Sigmoid colon (tissue), 4 donors: ENCODE results near the gene LNPK.

Source experiments
- POLR2A ChIP-seq, 2 donors: fragments of 450-650 bp; IDR thresholded peaks; one replicate each; pipeline ENCODE4 v1.6.1; 2016; ENCODE audit warnings: antibody characterized with exemption in 2 of 2, mild to moderate bottlenecking in 2 of 2, moderate library complexity in 2 of 2
- POLR2AphosphoS5 ChIP-seq, 4 donors: sonication (generic); formaldehyde crosslinking; IDR thresholded peaks; one replicate each; pipeline ENCODE4 v1.6.1; 2017; ENCODE audit warnings: antibody characterized with exemption in 4 of 4
- TF ChIP-seq, protein P1 (sequence below), 4 experiments: fragments of 450-650 bp in 3 of 4; fragments of 200-600 bp in 1 of 4; IDR thresholded peaks; one replicate each; pipeline ENCODE4 v1.5.1; 2016 to 2019; ENCODE audit warnings: antibody characterized with exemption in 4 of 4, mild to moderate bottlenecking in 3 of 4, moderate library complexity in 2 of 4

DNA sequence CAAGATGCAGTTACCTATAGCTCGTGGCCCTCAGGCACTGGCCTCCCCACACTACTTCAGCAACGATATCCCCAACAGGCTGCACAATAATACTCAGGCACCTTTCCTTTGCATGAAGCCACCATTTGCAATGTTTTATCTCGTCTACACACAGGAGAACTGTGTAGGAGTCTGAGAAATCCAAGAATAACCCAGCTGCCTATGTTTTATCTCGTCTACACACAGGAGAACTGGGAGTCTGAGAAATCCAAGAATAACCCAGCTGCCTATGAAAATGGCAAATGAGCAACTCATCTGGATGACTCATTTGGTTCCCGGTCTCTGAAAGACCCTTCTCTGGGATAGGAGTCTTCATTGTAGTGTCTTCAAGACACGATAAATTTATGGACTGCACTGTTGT is 18.3 kb upstream of the LNPK start:
- TF ChIP-seq POLR2A (IDR thresholded peaks at IDR 0.05): no peak
- TF ChIP-seq POLR2AphosphoS5 (IDR thresholded peaks at IDR 0.05): no peak
- TF ChIP-seq, protein P1, sequence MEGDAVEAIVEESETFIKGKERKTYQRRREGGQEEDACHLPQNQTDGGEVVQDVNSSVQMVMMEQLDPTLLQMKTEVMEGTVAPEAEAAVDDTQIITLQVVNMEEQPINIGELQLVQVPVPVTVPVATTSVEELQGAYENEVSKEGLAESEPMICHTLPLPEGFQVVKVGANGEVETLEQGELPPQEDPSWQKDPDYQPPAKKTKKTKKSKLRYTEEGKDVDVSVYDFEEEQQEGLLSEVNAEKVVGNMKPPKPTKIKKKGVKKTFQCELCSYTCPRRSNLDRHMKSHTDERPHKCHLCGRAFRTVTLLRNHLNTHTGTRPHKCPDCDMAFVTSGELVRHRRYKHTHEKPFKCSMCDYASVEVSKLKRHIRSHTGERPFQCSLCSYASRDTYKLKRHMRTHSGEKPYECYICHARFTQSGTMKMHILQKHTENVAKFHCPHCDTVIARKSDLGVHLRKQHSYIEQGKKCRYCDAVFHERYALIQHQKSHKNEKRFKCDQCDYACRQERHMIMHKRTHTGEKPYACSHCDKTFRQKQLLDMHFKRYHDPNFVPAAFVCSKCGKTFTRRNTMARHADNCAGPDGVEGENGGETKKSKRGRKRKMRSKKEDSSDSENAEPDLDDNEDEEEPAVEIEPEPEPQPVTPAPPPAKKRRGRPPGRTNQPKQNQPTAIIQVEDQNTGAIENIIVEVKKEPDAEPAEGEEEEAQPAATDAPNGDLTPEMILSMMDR (IDR thresholded peaks at IDR 0.05): no peak
